ENCODE measurements around the gene SPOCK1. TPM values are rescaled to one million over a fixed set of nuclear protein-coding genes. Genes with fewer than 3 reads are reported as not detected.

The SPOCK1 gene
- total RNA-seq, 1 experiment from 2014 or later = 0.27 TPM

DNA sequence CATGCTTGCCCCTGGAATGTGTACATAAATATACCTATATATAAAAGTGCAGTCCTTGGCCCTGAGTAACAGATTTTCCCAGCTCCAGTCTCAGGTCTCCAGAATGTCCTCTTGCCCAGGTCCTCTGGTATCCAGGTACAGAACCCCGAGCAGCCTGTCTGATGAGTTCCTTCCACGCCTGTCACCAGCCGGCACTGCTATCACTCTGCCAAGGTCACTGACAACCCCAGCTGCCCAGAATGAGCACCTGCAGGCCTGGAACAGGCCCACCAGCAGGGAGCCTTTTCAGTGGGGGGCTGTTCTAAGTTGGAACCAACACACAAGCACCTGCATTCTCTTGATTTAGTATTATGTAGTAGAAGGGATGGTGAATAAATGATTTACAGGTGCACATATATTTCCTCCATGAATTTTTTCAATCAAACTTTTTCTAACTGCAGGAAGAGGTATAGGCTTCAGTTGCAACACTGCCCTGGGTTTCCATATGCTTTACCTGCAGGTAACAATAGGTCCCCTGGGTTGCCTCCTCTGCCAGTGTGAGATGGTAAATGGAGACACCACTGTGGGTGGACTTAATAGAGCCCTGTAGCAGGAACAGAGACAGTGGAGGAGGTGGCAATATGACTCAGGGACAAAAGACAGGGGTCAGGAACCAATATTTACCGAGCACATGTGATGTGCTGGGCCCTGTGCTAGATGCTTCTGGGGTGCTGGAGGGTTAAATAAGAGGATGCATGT, 291.9 kb downstream of the SPOCK1 start:
- no peak for TF ChIP-seq ZNF274 (IDR thresholded peaks at IDR 0.05; ENCODE audit: low read depth, low read length)
- Histone ChIP-seq H3K79me2 (ENCODE audit: insufficient read depth, low read length) (no peaks in the 10 kb centered on the region), H3K4me3 (replicated peaks in 1 of 2; ENCODE audit: low read depth in 1 of 2, low read length in 2 of 2) (no peak overlapping the region), H3K27me3 (ENCODE audit: insufficient read depth, low read length) (peaks cover 12% of the 10 kb centered on the region; the same call in 1 of the 2 replicates), H3K27ac (ENCODE audit: low read depth, low read length) (no peak overlapping the region), H3K9ac (ENCODE audit: low read length) (no peak overlapping the region), H3K4me1 (ENCODE audit: control insufficient read depth in 1 of 2, insufficient read depth in 2 of 2, low read length in 2 of 2) (no peaks in the 10 kb centered on the region), H3K9me2 (ENCODE audit: insufficient read depth) (no peaks in the 10 kb centered on the region), H3K36me3 (ENCODE audit: control insufficient read depth in 1 of 2, insufficient read depth in 2 of 2, low read length in 2 of 2) (no peaks in the 10 kb centered on the region), H4K20me1 (ENCODE audit: insufficient read depth) (no peaks in the 10 kb centered on the region), H3K9me3 (ENCODE audit: control insufficient read depth in 1 of 2, insufficient read depth in 1 of 2, low read depth in 1 of 2, low read length in 2 of 2) (no peaks in the 10 kb centered on the region), H3K4me2 (ENCODE audit: low read length) (no peak overlapping the region), H2AFZ (ENCODE audit: low read depth, low read length, poor library complexity, severe bottlenecking) (no peak overlapping the region)
- ChIA-PET POLR2A (no interaction called here), CTCF (no interaction called here), RAD21 (ENCODE audit: low non-redundant PET in 1 of 2, low total read pairs in 2 of 2, uncharacterized antibody in 2 of 2, unreplicated experiment in 2 of 2) (no interaction called here)
- DNase-seq (ENCODE audit: low read depth, low spot score) (no peak), ATAC-seq (no peak)
- intact Hi-C loops (cut with micrococcal nuclease) = no loop called here
- no TSS peak for BruUV-seq (replicated peaks)

- no peak overlapping the region for H3K4me2 ChIP-seq (ENCODE audit: low read length)
- ChIA-PET POLR2A (no interaction called here), RAD21 (ENCODE audit: low non-redundant PET in 1 of 2, low total read pairs in 2 of 2, uncharacterized antibody in 2 of 2, unreplicated experiment in 2 of 2) (no interaction called here), CTCF (no interaction called here)
- no TSS peak for BruUV-seq (replicated peaks)
- H3K27ac ChIP-seq (ENCODE audit: low read depth, low read length) = no peak overlapping the region
- no peaks in the 10 kb centered on the region for H3K4me1 ChIP-seq (ENCODE audit: control insufficient read depth in 1 of 2, insufficient read depth in 2 of 2, low read length in 2 of 2)
- no peak for DNase-seq (ENCODE audit: low read depth, low spot score)
- H3K36me3 ChIP-seq (ENCODE audit: control insufficient read depth in 1 of 2, insufficient read depth in 2 of 2, low read length in 2 of 2) = no peaks in the 10 kb centered on the region
- no peak overlapping the region for H2AFZ ChIP-seq (ENCODE audit: low read depth, low read length, poor library complexity, severe bottlenecking)
- TF ChIP-seq JUND (IDR thresholded peaks at IDR 0.05) (no peak), EZH2phosphoT487 (IDR thresholded peaks at IDR 0.05; ENCODE audit: borderline replicate concordance) (no peak), TCF7L2 (IDR thresholded peaks at IDR 0.05; ENCODE audit: borderline replicate concordance, extremely low read depth, insufficient read depth, insufficient read length) (no peak), FOSL1 (IDR thresholded peaks at IDR 0.05; ENCODE audit: low read depth) (no peak), SRF (IDR thresholded peaks at IDR 0.05; ENCODE audit: low read depth) (no peak), SP1 (IDR thresholded peaks at IDR 0.05; ENCODE audit: low read depth) (no peak)
- intact Hi-C loops (cut with micrococcal nuclease) = no loop called here
- H3K79me2 ChIP-seq (ENCODE audit: insufficient read depth, low read length) = no peaks in the 10 kb centered on the region
- H3K27me3 ChIP-seq (ENCODE audit: insufficient read depth, low read length) = peaks cover 12% of the 10 kb centered on the region; the same call in 1 of the 2 replicates
- no peak overlapping the region for H3K9ac ChIP-seq (ENCODE audit: low read length)
- no peaks in the 10 kb centered on the region for H4K20me1 ChIP-seq (ENCODE audit: insufficient read depth)
- H3K9me3 ChIP-seq (ENCODE audit: control insufficient read depth in 1 of 2, insufficient read depth in 1 of 2, low read depth in 1 of 2, low read length in 2 of 2) = no peaks in the 10 kb centered on the region
- no peak overlapping the region for H3K4me3 ChIP-seq (replicated peaks in 1 of 2; ENCODE audit: low read depth in 1 of 2, low read length in 2 of 2)
- H3K9me2 ChIP-seq (ENCODE audit: insufficient read depth) = no peaks in the 10 kb centered on the region
- no peak for ATAC-seq
Measured at GRCh38 chr5:137206030-137206715, 293.0 kb downstream of the SPOCK1 start.

Data from HCT116 (cell line).